CD14-positive monocyte (primary cell): ENCODE measurements around the gene ANKRD60. TPM values are rescaled to one million over a fixed set of nuclear protein-coding genes. Genes with fewer than 3 reads are reported as not detected.

Experiments
- DNase-seq, 3 donors: peaks; one replicate each; pipeline ENCODE4 v3.0.0-alpha.2; 2011 to 2022
- H2AFZ ChIP-seq: 2 replicates; pipeline ENCODE4 v1.6.0; 2012; ENCODE audit warnings: mild to moderate bottlenecking, low read depth, low read length, inconsistent platforms; ENCODE audit not compliant: insufficient read depth, poor library complexity, severe bottlenecking
- H3K27ac ChIP-seq, 2 donors: 1 replicate in 1 of 2; 2 replicates in 1 of 2; pipeline ENCODE4 v1.5.1; 2012 to 2013; ENCODE audit warnings: low read length in 2 of 2, control low read depth in 1 of 2, inconsistent platforms in 1 of 2, low read depth in 1 of 2, mild to moderate bottlenecking in 1 of 2
- H3K27me3 ChIP-seq, 2 donors: one replicate each; pipeline versions ENCODE4 v1.6.0 to v1.6.1; 2011 to 2013; ENCODE audit warnings: low read length in 2 of 2; ENCODE audit not compliant: control insufficient read depth in 2 of 2, insufficient read depth in 2 of 2
- H3K36me3 ChIP-seq, 2 donors: replicated peaks in 1 of 2; 1 replicate in 1 of 2; 2 replicates in 1 of 2; pipeline versions ENCODE4 v1.5.1 to v1.6.1; 2012 to 2013; ENCODE audit warnings: low read length in 2 of 2, control low read depth in 1 of 2, inconsistent platforms in 1 of 2, mild to moderate bottlenecking in 1 of 2; ENCODE audit not compliant: insufficient read depth in 2 of 2, control insufficient read depth in 1 of 2
- H3K4me1 ChIP-seq, 2 donors: 1 replicate in 1 of 2; 2 replicates in 1 of 2; pipeline versions ENCODE4 v1.5.1 to v1.6.1; 2012 to 2013; ENCODE audit warnings: low read length in 2 of 2, control low read depth in 1 of 2, inconsistent platforms in 1 of 2, mild to moderate bottlenecking in 1 of 2, moderate library complexity in 1 of 2; ENCODE audit not compliant: insufficient read depth in 2 of 2, control insufficient read depth in 1 of 2
- H3K4me2 ChIP-seq: replicated peaks from 2 replicates; pipeline ENCODE3; 2012; ENCODE audit warnings: low read length, moderate library complexity, mild to moderate bottlenecking; ENCODE audit not compliant: poor library complexity, severe bottlenecking; ENCODE audit errors: extremely low read depth
- H3K4me3 ChIP-seq, 3 experiments: fragments of 200-600 bp in 1 of 3; sonication (generic) in 1 of 3; replicated peaks in 1 of 3; 1 replicate in 2 of 3; 2 replicates in 1 of 3; pipeline ENCODE4 v1.5.1; 2011 to 2013; ENCODE audit warnings: low read length in 3 of 3, mild to moderate bottlenecking in 3 of 3, control low read depth in 2 of 3, low read depth in 2 of 3, inconsistent platforms in 1 of 3, moderate library complexity in 1 of 3
- H3K79me2 ChIP-seq: 2 replicates; pipeline ENCODE4 v1.6.0; 2012; ENCODE audit warnings: mild to moderate bottlenecking, control low read depth, inconsistent platforms, low read length, moderate library complexity; ENCODE audit not compliant: insufficient read depth
- H3K9ac ChIP-seq: 2 replicates; pipeline ENCODE4 v1.6.0; 2017; ENCODE audit warnings: low read length, mild to moderate bottlenecking; ENCODE audit not compliant: insufficient read depth, poor library complexity, severe bottlenecking
- H3K9me3 ChIP-seq, 2 donors: replicated peaks in 1 of 2; 1 replicate in 1 of 2; 2 replicates in 1 of 2; pipeline versions ENCODE4 v1.5.1 to v1.6.1; 2012 to 2013; ENCODE audit warnings: low read length in 2 of 2, control low read depth in 1 of 2; ENCODE audit not compliant: control insufficient read depth in 1 of 2, insufficient read depth in 1 of 2
- H4K20me1 ChIP-seq: 2 replicates; pipeline ENCODE4 v1.6.0; 2012; ENCODE audit warnings: mild to moderate bottlenecking, low read length, control low read depth, moderate library complexity; ENCODE audit not compliant: insufficient read depth
- H3K27ac Mint-ChIP-seq, 7 donors: one replicate each; pipeline ENCODE4 v1.8.0; 2020; ENCODE audit warnings: mild to moderate bottlenecking in 7 of 7, mixed read lengths in 7 of 7, moderate library complexity in 6 of 7, inconsistent platforms in 2 of 7
- H3K27me3 Mint-ChIP-seq, 3 donors: one replicate each; pipeline ENCODE4 v1.8.0; 2021 to 2022; ENCODE audit warnings: low read depth in 3 of 3, mild to moderate bottlenecking in 3 of 3, mixed read lengths in 3 of 3, moderate library complexity in 3 of 3, inconsistent platforms in 1 of 3
- H3K36me3 Mint-ChIP-seq, 2 donors: one replicate each; pipeline ENCODE4 v1.8.0; 2020; ENCODE audit warnings: mixed read lengths in 2 of 2, inconsistent platforms in 1 of 2, mild to moderate bottlenecking in 1 of 2
- H3K4me1 Mint-ChIP-seq: one replicate; pipeline ENCODE4 v1.8.0; 2020; ENCODE audit warnings: mild to moderate bottlenecking, mixed read lengths
- H3K4me3 Mint-ChIP-seq, 2 donors: one replicate each; pipeline ENCODE4 v1.8.0; 2020; ENCODE audit warnings: mild to moderate bottlenecking in 2 of 2, mixed read lengths in 2 of 2, moderate library complexity in 1 of 2
- H3K9me3 Mint-ChIP-seq, 7 donors: one replicate each; pipeline ENCODE4 v1.8.0; 2020 to 2022; ENCODE audit warnings: mixed read lengths in 7 of 7, mild to moderate bottlenecking in 6 of 7, moderate library complexity in 6 of 7, inconsistent platforms in 2 of 7
- WGBS: methylation state at CpG from one replicate; pipeline ENCODE4 v1.1.5; 2013; ENCODE audit warnings: missing lambda C conversion rate; ENCODE audit not compliant: insufficient coverage; 5-methylcytosine and 5-hydroxymethylcytosine counted together
- intact Hi-C, 2 donors: fragments of 100-400 bp; cut with micrococcal nuclease; formaldehyde crosslinking; loops; one replicate each; pipeline versions ENCODE4 v1.15.0 to v1.15.1; 2023
- polyA plus RNA-seq, 3 donors: library from polyadenylated mRNA; depleted of rRNA in 1 of 3; unstranded in 2 of 3; stranded (reverse) in 1 of 3; fragments of 300-500 nt in 2 of 3; fragments of >200 nt in 1 of 3; fragmentation: Illumina TruSeq in 2 of 3; gene quantifications; 1 replicate in 2 of 3; 2 replicates in 1 of 3; pipeline ENCODE4 v1.2.3, GENCODE V29; 2012 to 2021
- TF ChIP-seq, protein P1 (sequence below): fragments of 200-600 bp; IDR thresholded peaks from one replicate; pipeline ENCODE4 v1.8.0; 2022; ENCODE audit warnings: antibody characterized with exemption, mild to moderate bottlenecking

The ANKRD60 gene
- polyA plus RNA-seq, 3 donors: not detected

DNA sequence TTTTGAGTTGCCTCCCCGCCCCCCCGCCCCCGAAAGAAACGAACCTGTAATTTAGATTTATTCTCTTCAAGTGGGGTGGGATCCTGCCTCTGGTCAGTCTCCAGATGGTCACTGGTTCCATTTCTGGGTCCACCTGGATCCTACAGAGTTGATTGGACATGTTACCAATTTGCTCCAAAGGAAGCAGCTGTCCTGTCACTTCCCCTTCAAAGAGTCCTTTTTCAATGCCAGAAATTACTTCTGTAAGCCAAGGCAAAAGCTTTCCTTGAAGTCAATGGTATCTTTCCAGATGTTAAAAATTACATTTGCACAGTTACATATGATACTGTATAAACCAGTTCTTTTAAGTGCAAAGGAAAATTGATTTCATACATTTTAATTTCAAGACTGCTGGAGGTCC lies 12.0 kb upstream of the ANKRD60 start:
- H3K4me1 ChIP-seq: peaks cover 6 to 7% of the 10 kb centered on the region in 2 donors
- no peak overlapping the region for H3K27ac ChIP-seq
- WGBS: 91% methylated on average over 4 of the region's 4 CpGs
- no peak overlapping the region for H2AFZ ChIP-seq
- H3K4me3 Mint-ChIP-seq: no peak overlapping the region
- DNase-seq: no peak
- peaks cover 7% of the 10 kb centered on the region for H3K4me1 Mint-ChIP-seq
- no peaks in the 10 kb centered on the region for H3K9me3 Mint-ChIP-seq
- H3K9me3 ChIP-seq: no peaks in the 10 kb centered on the region
- H3K79me2 ChIP-seq: no peaks in the 10 kb centered on the region
- TF ChIP-seq, protein P1, sequence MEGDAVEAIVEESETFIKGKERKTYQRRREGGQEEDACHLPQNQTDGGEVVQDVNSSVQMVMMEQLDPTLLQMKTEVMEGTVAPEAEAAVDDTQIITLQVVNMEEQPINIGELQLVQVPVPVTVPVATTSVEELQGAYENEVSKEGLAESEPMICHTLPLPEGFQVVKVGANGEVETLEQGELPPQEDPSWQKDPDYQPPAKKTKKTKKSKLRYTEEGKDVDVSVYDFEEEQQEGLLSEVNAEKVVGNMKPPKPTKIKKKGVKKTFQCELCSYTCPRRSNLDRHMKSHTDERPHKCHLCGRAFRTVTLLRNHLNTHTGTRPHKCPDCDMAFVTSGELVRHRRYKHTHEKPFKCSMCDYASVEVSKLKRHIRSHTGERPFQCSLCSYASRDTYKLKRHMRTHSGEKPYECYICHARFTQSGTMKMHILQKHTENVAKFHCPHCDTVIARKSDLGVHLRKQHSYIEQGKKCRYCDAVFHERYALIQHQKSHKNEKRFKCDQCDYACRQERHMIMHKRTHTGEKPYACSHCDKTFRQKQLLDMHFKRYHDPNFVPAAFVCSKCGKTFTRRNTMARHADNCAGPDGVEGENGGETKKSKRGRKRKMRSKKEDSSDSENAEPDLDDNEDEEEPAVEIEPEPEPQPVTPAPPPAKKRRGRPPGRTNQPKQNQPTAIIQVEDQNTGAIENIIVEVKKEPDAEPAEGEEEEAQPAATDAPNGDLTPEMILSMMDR: no peak
- no peak overlapping the region for H3K4me2 ChIP-seq
- intact Hi-C loops: loop anchor here in 1 of 2 donors (5.0 kb wide), 1 partner anchor 62 kb away; no protein-coding TSS in a partner anchor
- H4K20me1 ChIP-seq: no peaks in the 10 kb centered on the region
- no peak overlapping the region for H3K4me3 ChIP-seq
- no peak overlapping the region for H3K27ac Mint-ChIP-seq
- H3K9ac ChIP-seq: no peak overlapping the region
- H3K36me3 ChIP-seq: peaks cover 38 to 78% of the 10 kb centered on the region in 2 donors
- H3K27me3 Mint-ChIP-seq: peaks cover 0 to 10% (median 8%) of the 10 kb centered on the region in 3 donors
- H3K36me3 Mint-ChIP-seq: peaks cover 59 to 63% of the 10 kb centered on the region in 2 donors
- H3K27me3 ChIP-seq: no peaks in the 10 kb centered on the region

DNA sequence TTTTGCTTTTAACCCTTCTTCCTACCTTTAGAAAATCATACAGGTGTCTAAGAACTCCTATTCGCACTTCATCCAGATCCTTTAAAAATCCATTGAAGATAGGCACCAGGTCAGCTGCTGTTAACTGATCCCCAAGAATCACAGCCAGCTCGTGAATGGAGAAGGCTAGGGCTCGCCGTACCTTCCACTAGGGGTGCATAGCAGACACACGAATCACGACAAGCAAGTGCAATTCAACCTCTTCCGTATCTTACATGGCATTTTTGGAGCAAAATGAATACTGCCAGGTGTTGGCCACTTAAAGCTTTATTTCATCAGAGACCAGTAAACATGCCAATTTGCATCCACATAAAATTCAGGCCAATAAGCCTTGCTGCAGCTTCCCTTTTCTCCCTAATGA lies 10.8 kb upstream of the ANKRD60 start:
- H3K79me2 ChIP-seq: no peaks in the 10 kb centered on the region
- intact Hi-C loops: loop anchor here (5.0 to 10.0 kb wide), 4 partner anchors 206 to 453 kb away; partner anchors contain the start of gene NPEPL1 (in 1 of the 2)

More for the DNA sequence above, 10.8 kb upstream of the ANKRD60 start:
- Mint-ChIP-seq H3K4me1 (peaks cover 7% of the 10 kb centered on the region), H3K9me3 (no peaks in the 10 kb centered on the region), H3K36me3 (peaks cover 59 to 63% of the 10 kb centered on the region in 2 donors), H3K27ac (no peak overlapping the region), H3K27me3 (peaks cover 0 to 10% (median 8%) of the 10 kb centered on the region in 3 donors), H3K4me3 (no peak overlapping the region)
- 100% methylated on average over 7 of the region's 7 CpGs for WGBS
- H3K27me3 ChIP-seq: peaks cover 0 to 4% of the 10 kb centered on the region in 2 donors
- H4K20me1 ChIP-seq: no peaks in the 10 kb centered on the region
- H3K9ac ChIP-seq: no peak overlapping the region
- TF ChIP-seq, protein P1: no peak
- no peak overlapping the region for H3K27ac ChIP-seq
- H3K36me3 ChIP-seq: peaks cover 26 to 76% of the 10 kb centered on the region in 2 donors
- no peak overlapping the region for H3K4me2 ChIP-seq
- no peak overlapping the region for H2AFZ ChIP-seq
- H3K4me3 ChIP-seq: no peak overlapping the region
- no peaks in the 10 kb centered on the region for H3K9me3 ChIP-seq
- DNase-seq: no peak
- peaks cover 6 to 7% of the 10 kb centered on the region in 2 donors for H3K4me1 ChIP-seq
